Loucy (cell line): ENCODE data around the gene TBX5.

Source experiments
- H2AFZ ChIP-seq: fragments of 200-600 bp; sonication (generic); 2 replicates; pipeline ENCODE4 v1.6.0; 2016; ENCODE audit warnings: antibody characterized with exemption, mild to moderate bottlenecking, low read length, moderate library complexity
- H3F3A ChIP-seq: fragments of 200-600 bp; 2 replicates; pipeline ENCODE4 v1.6.0; 2016; ENCODE audit warnings: antibody characterized with exemption, low read depth, mild to moderate bottlenecking
- H3K27me3 ChIP-seq: fragments of 200-600 bp; sonication (generic); 2 replicates; pipeline ENCODE4 v1.6.1; 2014; ENCODE audit warnings: low read length, mild to moderate bottlenecking; ENCODE audit not compliant: insufficient read depth, poor library complexity, severe bottlenecking
- H3K36me3 ChIP-seq: fragments of 200-600 bp; sonication (generic); 2 replicates; pipeline ENCODE4 v1.6.1; 2016; ENCODE audit warnings: low read length; ENCODE audit not compliant: insufficient read depth
- H3K4me1 ChIP-seq: fragments of 200-600 bp; sonication (generic); 2 replicates; pipeline ENCODE4 v1.5.1; 2014; ENCODE audit warnings: low read length, mild to moderate bottlenecking; ENCODE audit not compliant: insufficient read depth, poor library complexity, severe bottlenecking
- H3K4me2 ChIP-seq: fragments of 200-600 bp; sonication (generic); 2 replicates; pipeline ENCODE4 v1.6.0; 2014; ENCODE audit warnings: antibody characterized with exemption, low read length, low read depth, mild to moderate bottlenecking; ENCODE audit not compliant: poor library complexity, severe bottlenecking
- H3K4me3 ChIP-seq: fragments of 200-600 bp; sonication (generic); 2 replicates; pipeline ENCODE4 v1.5.1; 2014; ENCODE audit warnings: low read length, mild to moderate bottlenecking, mixed read lengths; ENCODE audit not compliant: poor library complexity, severe bottlenecking
- H3K79me2 ChIP-seq: fragments of 200-600 bp; sonication (generic); 2 replicates; pipeline ENCODE4 v1.6.1; 2014; ENCODE audit warnings: low read length; ENCODE audit not compliant: insufficient read depth
- H3K9ac ChIP-seq: fragments of 200-600 bp; sonication (generic); 2 replicates; pipeline ENCODE4 v1.6.0; 2014; ENCODE audit warnings: mild to moderate bottlenecking, low read depth, low read length, moderate library complexity; ENCODE audit not compliant: poor library complexity, severe bottlenecking
- H3K9me2 ChIP-seq: fragments of 200-600 bp; sonication (generic); replicated peaks from 2 replicates; pipeline ENCODE4 v1.6.1; 2016; ENCODE audit warnings: low read depth, low read length, mixed read lengths
- H3K9me3 ChIP-seq: fragments of 200-600 bp; sonication (generic); 2 replicates; pipeline ENCODE4 v1.6.1; 2014; ENCODE audit warnings: mild to moderate bottlenecking, antibody characterized with exemption, low read length, low read depth; ENCODE audit not compliant: insufficient read depth
- H4K20me1 ChIP-seq: fragments of 200-600 bp; sonication (generic); 2 replicates; pipeline ENCODE4 v1.6.0; 2014; ENCODE audit warnings: antibody characterized with exemption, low read length, mild to moderate bottlenecking; ENCODE audit not compliant: insufficient read depth, poor library complexity, severe bottlenecking
- CTCF ChIP-seq: fragments of 200-600 bp; sonication (generic); conservative IDR thresholded peaks from 2 replicates; pipeline ENCODE4 v1.5.1; 2014; ENCODE audit warnings: mild to moderate bottlenecking, antibody characterized with exemption, low read length
- EZH2phosphoT487 ChIP-seq: fragments of 200-600 bp; IDR thresholded peaks from 2 replicates; pipeline ENCODE4 v1.6.1; 2018; ENCODE audit warnings: antibody characterized with exemption, mild to moderate bottlenecking, moderate library complexity, borderline replicate concordance

The TBX5 gene

GRCh38 chr12:114431902-114432301 is 26.0 kb upstream of the TBX5 start:
- no peaks in the 10 kb centered on the region for H3K4me1 ChIP-seq
- no peak overlapping the region for H3K4me2 ChIP-seq
- H3K4me3 ChIP-seq: no peak overlapping the region
- H3K36me3 ChIP-seq: no peaks in the 10 kb centered on the region
- no peaks in the 10 kb centered on the region for H3K9me2 ChIP-seq
- H3K9me3 ChIP-seq: 0 out of 2 replicates have a peak, but pooled peaks cover 2% of the 10 kb centered on the region
- no peak overlapping the region for H3K9ac ChIP-seq
- no peaks in the 10 kb centered on the region for H4K20me1 ChIP-seq
- no peak overlapping the region for H2AFZ ChIP-seq
- H3K27me3 ChIP-seq: no peaks in the 10 kb centered on the region
- no peaks in the 10 kb centered on the region for H3K79me2 ChIP-seq
- no peaks in the 10 kb centered on the region for H3F3A ChIP-seq
- no peak for TF ChIP-seq CTCF
- no peak for TF ChIP-seq EZH2phosphoT487

GRCh38 chr12:114430306-114430705 is 24.4 kb upstream of the TBX5 start:
- Histone ChIP-seq H3K4me2 (no peak overlapping the region), H3F3A (no peaks in the 10 kb centered on the region), H2AFZ (no peak overlapping the region), H3K4me1 (no peaks in the 10 kb centered on the region), H3K4me3 (no peak overlapping the region), H3K9me3 (0 out of 2 replicates have a peak, but pooled peaks cover 2% of the 10 kb centered on the region), H3K79me2 (no peaks in the 10 kb centered on the region), H4K20me1 (no peaks in the 10 kb centered on the region), H3K9me2 (no peaks in the 10 kb centered on the region), H3K27me3 (no peaks in the 10 kb centered on the region), H3K36me3 (no peaks in the 10 kb centered on the region), H3K9ac (no peak overlapping the region)
- TF ChIP-seq CTCF (no peak), EZH2phosphoT487 (no peak)

- Histone ChIP-seq H3K9me2 (no peaks in the 10 kb centered on the region), H3K4me2 (no peak overlapping the region), H3K27me3 (no peaks in the 10 kb centered on the region), H2AFZ (no peak overlapping the region), H4K20me1 (no peaks in the 10 kb centered on the region), H3K9ac (no peak overlapping the region), H3F3A (no peaks in the 10 kb centered on the region), H3K36me3 (no peaks in the 10 kb centered on the region), H3K9me3 (peaks cover 2% of the 10 kb centered on the region; the same call in 1 of the 2 replicates), H3K4me3 (no peak overlapping the region), H3K4me1 (no peaks in the 10 kb centered on the region), H3K79me2 (no peaks in the 10 kb centered on the region)
- no peak for TF ChIP-seq CTCF
- no peak for TF ChIP-seq EZH2phosphoT487
Observed at GRCh38 chr12:114425031-114425626, 19.2 kb upstream of the TBX5 start.
